Thyroid gland (tissue), 4 donors: ENCODE data around the gene KIAA1755. TPM values are rescaled to one million over a fixed set of nuclear protein-coding genes. Genes with fewer than 3 reads are reported as not detected.
A peak's percentile ranks its signal among the peaks of the same experiment; 100 is the strongest.

Experiments used
- DNase-seq, 2 donors: peaks; one replicate each; pipeline ENCODE4 v3.0.0-alpha.2; 2019
- H3K27ac ChIP-seq, 3 donors: fragments of 200-600 bp; sonication (generic); 1 replicate in 2 of 3; 2 replicates in 1 of 3; pipeline ENCODE4 v1.5.1; 2016 to 2019; ENCODE audit warnings: mild to moderate bottlenecking in 1 of 3, moderate library complexity in 1 of 3
- H3K27me3 ChIP-seq: fragments of 200-600 bp; sonication (generic); one replicate; pipeline ENCODE4 v1.5.1; 2019
- H3K36me3 ChIP-seq, 2 donors: fragments of 200-600 bp; sonication (generic); one replicate each; pipeline ENCODE4 v1.5.1; 2016 to 2019
- H3K4me1 ChIP-seq, 2 donors: fragments of 200-600 bp; sonication (generic); one replicate each; pipeline ENCODE4 v1.5.1; 2017 to 2019
- H3K4me3 ChIP-seq, 3 donors: fragments of 200-600 bp; sonication (generic); replicated peaks in 1 of 3; 1 replicate in 2 of 3; 2 replicates in 1 of 3; pipeline ENCODE4 v1.5.1; 2016; ENCODE audit warnings: mild to moderate bottlenecking in 1 of 3
- H3K9me3 ChIP-seq: fragments of 200-600 bp; sonication (generic); one replicate; pipeline ENCODE4 v1.5.1; 2017
- POLR2A ChIP-seq, 2 donors: fragments of 450-650 bp; IDR thresholded peaks; one replicate each; pipeline ENCODE4 v1.6.1; 2017; ENCODE audit warnings: antibody characterized with exemption in 2 of 2, mild to moderate bottlenecking in 2 of 2, moderate library complexity in 1 of 2
- WGBS, 2 donors: methylation state at CpG; one replicate each; pipeline ENCODE4 v1.1.5; 2017; 5-methylcytosine and 5-hydroxymethylcytosine counted together
- intact Hi-C: fragments of 100-400 bp; cut with DNase I; formaldehyde crosslinking; loops from one replicate; pipeline ENCODE4 v1.15.1; 2023
- total RNA-seq, 4 donors: library from RNA; depleted of rRNA; stranded (reverse); fragments of >200 nt; gene quantifications; one replicate each; pipeline ENCODE4 v1.2.3, GENCODE V29; 2016
- TF ChIP-seq, protein P1 (sequence below), 6 experiments: fragments of 200-600 bp in 3 of 6; fragments of 450-650 bp in 3 of 6; sonication (generic) in 3 of 6; IDR thresholded peaks; one replicate each; pipeline ENCODE4 v1.5.1; 2016 to 2019; ENCODE audit warnings: antibody characterized with exemption in 6 of 6, mild to moderate bottlenecking in 2 of 6, inconsistent platforms in 1 of 6, moderate library complexity in 1 of 6

KIAA1755 gene
- total RNA-seq, 4 donors from 2014 or later: 1.0 to 5.5 (median 1.7) TPM

- H3K4me1 ChIP-seq: no peaks in the 10 kb centered on the region
- H3K27me3 ChIP-seq: peaks cover 4% of the 10 kb centered on the region
- intact Hi-C loops: no loop called here
- no peaks in the 10 kb centered on the region for H3K9me3 ChIP-seq
- no peak for DNase-seq
- WGBS, 2 donors: 79 to 84% methylated on average over 6 of the region's 6 CpGs
- no peak overlapping the region for H3K27ac ChIP-seq
- no peak overlapping the region for H3K4me3 ChIP-seq
- no peaks in the 10 kb centered on the region for H3K36me3 ChIP-seq
- no peak for TF ChIP-seq POLR2A (IDR thresholded peaks at IDR 0.05)
- TF ChIP-seq, protein P1, sequence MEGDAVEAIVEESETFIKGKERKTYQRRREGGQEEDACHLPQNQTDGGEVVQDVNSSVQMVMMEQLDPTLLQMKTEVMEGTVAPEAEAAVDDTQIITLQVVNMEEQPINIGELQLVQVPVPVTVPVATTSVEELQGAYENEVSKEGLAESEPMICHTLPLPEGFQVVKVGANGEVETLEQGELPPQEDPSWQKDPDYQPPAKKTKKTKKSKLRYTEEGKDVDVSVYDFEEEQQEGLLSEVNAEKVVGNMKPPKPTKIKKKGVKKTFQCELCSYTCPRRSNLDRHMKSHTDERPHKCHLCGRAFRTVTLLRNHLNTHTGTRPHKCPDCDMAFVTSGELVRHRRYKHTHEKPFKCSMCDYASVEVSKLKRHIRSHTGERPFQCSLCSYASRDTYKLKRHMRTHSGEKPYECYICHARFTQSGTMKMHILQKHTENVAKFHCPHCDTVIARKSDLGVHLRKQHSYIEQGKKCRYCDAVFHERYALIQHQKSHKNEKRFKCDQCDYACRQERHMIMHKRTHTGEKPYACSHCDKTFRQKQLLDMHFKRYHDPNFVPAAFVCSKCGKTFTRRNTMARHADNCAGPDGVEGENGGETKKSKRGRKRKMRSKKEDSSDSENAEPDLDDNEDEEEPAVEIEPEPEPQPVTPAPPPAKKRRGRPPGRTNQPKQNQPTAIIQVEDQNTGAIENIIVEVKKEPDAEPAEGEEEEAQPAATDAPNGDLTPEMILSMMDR (IDR thresholded peaks at IDR 0.05): no peak
These were observed 45.8 kb upstream of the KIAA1755 start for GRCh38 chr20:38306379-38306778.

GRCh38 chr20:38305541-38305940 is 45.0 kb upstream of the KIAA1755 start:
- intact Hi-C loops: no loop called here
- 90% methylated on average over 4 of the region's 4 CpGs for WGBS, 2 donors
- no peaks in the 10 kb centered on the region for H3K9me3 ChIP-seq

GRCh38 chr20:38304845-38305447 is 44.4 kb upstream of the KIAA1755 start:
- no peaks in the 10 kb centered on the region for H3K9me3 ChIP-seq
- peaks cover 4% of the 10 kb centered on the region for H3K27me3 ChIP-seq
- no peak for TF ChIP-seq POLR2A (IDR thresholded peaks at IDR 0.05)
- TF ChIP-seq, protein P1 (IDR thresholded peaks at IDR 0.05): peak in 1 of 6 experiments; percentile 8
- no peaks in the 10 kb centered on the region for H3K36me3 ChIP-seq
- 45 to 52% methylated on average over 8 of the region's 8 CpGs for WGBS, 2 donors
- intact Hi-C loops: no loop called here
- H3K4me1 ChIP-seq: no peaks in the 10 kb centered on the region
- H3K4me3 ChIP-seq: no peak overlapping the region
- H3K27ac ChIP-seq: no peak overlapping the region
- peak in 1 of 2 donors; percentile 11 for DNase-seq

More at GRCh38 chr20:38305541-38305940, 45.0 kb upstream of the KIAA1755 start:
- TF ChIP-seq, protein P1 (IDR thresholded peaks at IDR 0.05): no peak
- no peak for TF ChIP-seq POLR2A (IDR thresholded peaks at IDR 0.05)
- peaks cover 4% of the 10 kb centered on the region for H3K27me3 ChIP-seq
- H3K4me3 ChIP-seq: no peak overlapping the region
- no peak for DNase-seq
- no peaks in the 10 kb centered on the region for H3K36me3 ChIP-seq
- H3K4me1 ChIP-seq: no peaks in the 10 kb centered on the region
- H3K27ac ChIP-seq: no peak overlapping the region

DNA sequence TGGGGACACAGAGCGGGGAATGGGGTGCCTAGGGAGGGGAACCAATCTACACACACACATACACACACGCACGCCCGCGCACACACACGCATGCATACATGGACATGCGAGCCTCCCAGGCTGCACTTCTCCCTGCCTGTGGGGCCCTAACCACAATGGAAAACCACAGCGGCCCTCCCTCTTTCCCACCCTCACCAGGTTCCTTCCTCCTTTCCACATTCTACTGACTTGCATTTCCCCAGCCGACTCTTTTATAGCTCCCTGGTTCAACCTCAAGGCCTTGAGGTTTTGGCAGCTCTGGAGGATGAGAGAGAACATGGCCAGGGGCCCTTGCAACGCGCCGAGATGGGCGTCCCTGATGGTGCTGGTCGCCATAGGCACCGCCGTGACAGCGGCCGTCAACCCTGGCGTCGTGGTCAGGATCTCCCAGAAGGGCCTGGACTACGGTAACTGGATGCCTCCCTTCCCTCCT is 43.4 kb upstream of the KIAA1755 start, which contains the start of gene BPI:
Gene BPI, plus strand, starts transcription at position 249 of the 472 bp plus-strand sequence. Its CDS starts 68 bp downstream, at position 317.
- Histone ChIP-seq H3K36me3 (no peaks in the 10 kb centered on the region), H3K27ac (no peak within 1 kb of the TSS), H3K9me3 (no peaks in the 10 kb centered on the region), H3K4me1 (peaks cover 0 to 4% of the 10 kb centered on the region in 2 donors), H3K4me3 (no peak within 1 kb of the TSS), H3K27me3 (peaks cover 4% of the 10 kb centered on the region)
- WGBS, 2 donors: 65 to 86% methylated on average over 21 of the region's 21 CpGs
- intact Hi-C loops: no loop called here
- no peak for TF ChIP-seq POLR2A (IDR thresholded peaks at IDR 0.05)
- TF ChIP-seq, protein P1 (IDR thresholded peaks at IDR 0.05): no peak
- no peak for DNase-seq

- DNase-seq: no peak
- Histone ChIP-seq H3K27ac (no peak overlapping the region), H3K27me3 (peaks cover 4% of the 10 kb centered on the region), H3K4me3 (no peak overlapping the region), H3K9me3 (no peaks in the 10 kb centered on the region), H3K4me1 (peaks cover 0 to 11% of the 10 kb centered on the region in 2 donors), H3K36me3 (no peaks in the 10 kb centered on the region)
- WGBS, 2 donors: 26 to 34% methylated on average over 11 of the region's 11 CpGs
- no peak for TF ChIP-seq POLR2A (IDR thresholded peaks at IDR 0.05)
- TF ChIP-seq, protein P1 (IDR thresholded peaks at IDR 0.05): no peak
- intact Hi-C loops: no loop called here
These were observed 42.3 kb upstream of the KIAA1755 start for GRCh38 chr20:38302786-38303185.
